HG03139 (cell line): Measurements from ENCODE around the gene AGBL1.
"Not testable (repeated sequence)": the region's sequence is repeated elsewhere in the genome, so short reads cannot be mapped to it uniquely, and the experiment has no call there.

Source experiments
- ATAC-seq: cut with Tn5 transposase; IDR thresholded peaks from one replicate; pipeline ENCODE4 v1.9.1; 2021; ENCODE audit not compliant: unreplicated experiment

The AGBL1 gene

DNA sequence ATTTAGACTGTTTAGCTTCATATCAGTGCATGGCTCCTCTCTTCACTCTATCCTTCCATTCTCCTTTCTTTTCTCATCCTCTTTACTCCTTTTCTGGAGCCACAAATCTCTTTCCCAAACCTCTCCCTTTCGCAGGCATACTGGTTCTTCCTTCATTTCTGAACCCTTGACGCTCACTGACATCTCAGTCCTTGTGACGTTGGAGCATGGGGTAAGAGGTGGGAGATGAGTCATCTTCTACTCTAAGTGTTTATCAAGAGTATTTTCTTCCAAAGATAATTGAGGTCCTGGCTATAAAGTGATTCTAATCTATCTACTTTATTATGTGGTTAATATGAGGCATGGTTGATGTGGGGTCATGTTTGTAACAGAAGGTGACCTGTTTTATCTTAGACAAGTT is 414.2 kb downstream of the AGBL1 start:
- ATAC-seq = no peak

DNA sequence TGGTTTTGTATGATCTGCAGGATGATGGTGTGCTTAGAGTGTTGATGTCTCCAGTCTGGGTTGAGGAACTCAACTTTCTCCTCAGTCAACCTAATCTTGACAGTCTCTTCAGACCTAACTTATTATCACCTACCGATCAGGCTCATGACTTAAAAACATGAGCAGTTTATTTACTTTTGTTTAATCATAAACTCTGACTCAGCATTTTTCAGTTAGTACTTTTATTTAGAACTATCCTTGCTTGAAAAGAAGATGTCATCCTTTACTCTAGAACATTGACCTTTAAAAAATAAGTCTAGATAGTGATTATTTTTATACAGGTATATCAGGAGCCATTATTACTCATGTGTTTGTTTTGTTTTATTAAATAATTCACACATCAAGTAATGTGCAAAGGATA is 414.8 kb downstream of the AGBL1 start:
- ATAC-seq = no peak

DNA sequence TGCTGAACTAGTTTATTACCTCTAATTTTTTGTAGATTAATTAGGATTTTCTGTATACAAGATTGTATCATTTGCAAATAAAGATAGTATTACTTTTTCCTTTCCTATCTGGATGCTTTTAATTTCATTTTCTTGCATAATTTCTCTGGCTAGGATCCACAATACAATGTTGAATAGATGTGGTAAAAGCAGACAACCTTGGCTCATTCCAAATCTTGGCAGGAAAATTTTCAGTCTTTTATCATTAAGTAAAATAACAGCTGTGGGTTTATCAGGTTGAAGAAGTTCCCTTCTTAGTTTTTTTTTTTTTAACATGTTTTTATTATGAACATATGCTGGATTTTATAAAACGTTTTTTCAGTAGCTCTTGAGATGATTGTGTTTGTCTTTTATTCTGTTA is 422.6 kb downstream of the AGBL1 start:
- no peak for ATAC-seq

GRCh38 chr15:86505951-86506350 is 426.3 kb downstream of the AGBL1 start:
- no peak for ATAC-seq

DNA sequence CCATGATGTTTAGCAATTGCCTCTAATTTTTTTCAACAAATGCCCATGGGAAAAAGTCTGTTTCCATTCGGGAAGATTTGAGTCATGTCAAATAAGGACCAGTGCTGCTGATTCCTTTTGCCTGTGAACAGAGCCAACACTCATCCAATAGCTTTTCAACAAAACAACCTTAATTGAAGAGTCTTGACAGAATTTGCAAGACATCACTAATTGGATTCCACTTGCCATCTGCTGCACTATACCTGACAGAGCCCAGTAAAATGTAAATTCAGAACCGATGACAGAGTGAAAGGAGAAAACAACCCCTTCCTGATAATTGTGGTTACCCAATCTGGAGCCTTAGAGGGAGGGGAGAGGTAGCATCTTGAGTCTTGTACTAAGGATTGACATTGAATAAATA is 426.7 kb downstream of the AGBL1 start:
- ATAC-seq = no peak

DNA sequence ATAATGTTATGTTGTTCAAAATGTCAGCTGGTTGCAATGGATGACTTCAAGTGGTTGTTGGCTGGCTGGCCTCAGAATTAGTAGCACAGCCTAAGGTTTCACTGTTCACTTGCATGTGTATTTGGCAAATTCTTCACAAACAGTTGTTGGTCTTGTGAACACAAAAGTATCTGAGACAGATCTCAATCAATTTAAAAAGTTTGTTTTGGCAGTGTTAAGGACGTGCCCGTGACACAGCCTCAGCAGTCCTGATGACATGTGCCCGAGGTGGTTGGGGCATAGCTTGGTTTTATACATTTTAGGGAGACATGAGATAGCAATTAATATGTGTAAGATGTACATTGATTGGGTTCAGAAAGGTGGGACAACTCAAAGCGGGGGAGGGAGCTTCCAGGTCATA is 436.0 kb downstream of the AGBL1 start:
- no peak for ATAC-seq

DNA sequence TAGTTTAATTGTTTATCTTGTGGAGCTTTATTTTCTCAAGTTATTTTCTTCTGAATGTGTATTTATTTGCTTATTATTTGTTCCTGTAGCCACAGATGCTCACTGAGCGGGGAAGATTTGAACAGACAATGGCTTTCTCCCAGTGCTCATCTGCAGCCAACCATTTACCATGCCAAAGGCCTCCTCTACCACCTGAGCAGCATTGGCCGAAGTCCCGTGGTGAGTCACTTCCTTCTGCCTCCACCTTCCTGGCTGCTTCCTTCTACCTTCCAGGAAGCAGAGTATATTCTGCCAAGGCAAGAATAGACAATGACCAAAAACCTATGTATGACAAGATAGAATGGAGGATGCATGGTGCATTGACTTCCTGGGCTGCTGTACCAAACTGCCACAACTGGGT is 443.1 kb downstream of the AGBL1 start:
- no peak for ATAC-seq

GRCh38 chr15:86526938-86527690 is 447.4 kb downstream of the AGBL1 start:
- ATAC-seq = no peak

DNA sequence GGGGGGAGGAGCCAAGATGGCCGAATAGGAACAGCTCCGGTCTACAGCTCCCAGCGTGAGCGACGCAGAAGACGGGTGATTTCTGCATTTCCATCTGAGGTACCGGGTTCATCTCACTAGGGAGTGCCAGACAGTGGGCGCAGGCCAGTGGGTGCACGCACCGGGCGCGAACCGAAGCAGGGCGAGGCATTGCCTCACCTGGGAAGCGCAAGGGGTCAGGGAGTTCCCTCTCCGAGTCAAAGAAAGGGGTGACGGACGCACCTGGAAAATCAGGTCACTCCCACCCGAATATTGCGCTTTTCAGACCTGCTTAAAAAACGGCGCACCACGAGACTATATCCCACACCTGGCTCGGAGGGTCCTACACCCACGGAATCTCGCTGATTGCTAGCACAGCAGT is 448.4 kb downstream of the AGBL1 start:
- ATAC-seq = not testable (repeated sequence)

DNA sequence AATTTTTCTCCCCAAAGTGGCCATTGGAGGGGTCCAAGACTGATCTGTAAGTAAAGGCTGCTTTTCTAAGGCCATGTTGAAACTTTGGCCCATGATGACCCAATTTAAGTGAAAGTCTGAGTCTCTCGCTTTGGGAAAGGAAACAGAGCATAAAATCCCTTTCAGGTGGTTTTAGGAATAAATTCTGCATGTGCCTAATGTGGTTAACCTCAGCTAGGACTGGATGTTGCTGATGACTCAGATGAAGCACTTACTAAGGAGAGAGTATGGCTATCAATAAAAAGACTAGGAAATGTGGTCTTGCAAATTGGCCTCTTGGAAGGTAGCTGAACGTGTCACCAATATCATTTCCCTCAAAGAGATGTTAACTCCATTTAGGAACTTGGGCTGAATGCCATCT is 458.5 kb downstream of the AGBL1 start:
- ATAC-seq = no peak

GRCh38 chr15:86540840-86541467 is 461.3 kb downstream of the AGBL1 start:
- ATAC-seq = no peak

DNA sequence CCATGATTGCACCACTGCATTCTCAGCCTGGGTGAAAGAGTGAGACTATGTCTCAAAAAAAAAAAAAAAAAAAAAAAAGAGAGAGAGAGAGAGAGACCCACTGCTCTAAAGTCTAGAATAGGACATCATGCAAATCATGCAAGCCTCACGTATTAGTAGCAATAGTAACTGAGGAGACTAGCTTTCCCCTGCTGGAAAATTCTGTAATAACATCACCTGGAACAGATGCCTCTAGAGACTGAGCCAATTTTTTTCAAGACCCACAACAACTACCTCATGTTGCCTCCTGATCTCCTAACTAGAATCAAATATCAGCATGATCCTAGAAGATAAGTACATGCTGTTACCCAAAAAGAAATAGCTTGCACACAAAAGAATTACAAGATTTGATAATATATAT is 461.9 kb downstream of the AGBL1 start:
- no peak for ATAC-seq

- ATAC-seq = no peak
Observed at GRCh38 chr15:86550075-86550474, 470.4 kb downstream of the AGBL1 start.

DNA sequence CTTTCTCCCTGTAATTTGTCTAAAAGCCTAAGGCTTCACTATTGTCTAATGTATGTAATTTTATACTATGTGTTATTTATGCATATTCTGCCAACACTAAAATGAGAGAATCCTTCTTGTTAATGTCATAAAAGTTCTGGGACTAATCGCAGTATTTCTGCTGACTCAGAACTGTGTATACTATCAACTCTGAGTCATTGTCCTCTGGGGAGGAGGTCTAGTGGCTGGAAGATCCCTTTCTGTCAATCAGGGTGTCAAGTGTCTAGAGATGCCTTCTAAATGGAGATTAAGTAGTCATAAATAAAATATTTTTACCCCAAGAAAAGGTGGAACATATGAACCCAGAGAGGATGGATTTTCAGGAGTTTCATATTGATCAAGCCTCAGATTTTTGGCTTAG is 473.4 kb downstream of the AGBL1 start:
- ATAC-seq = no peak

DNA sequence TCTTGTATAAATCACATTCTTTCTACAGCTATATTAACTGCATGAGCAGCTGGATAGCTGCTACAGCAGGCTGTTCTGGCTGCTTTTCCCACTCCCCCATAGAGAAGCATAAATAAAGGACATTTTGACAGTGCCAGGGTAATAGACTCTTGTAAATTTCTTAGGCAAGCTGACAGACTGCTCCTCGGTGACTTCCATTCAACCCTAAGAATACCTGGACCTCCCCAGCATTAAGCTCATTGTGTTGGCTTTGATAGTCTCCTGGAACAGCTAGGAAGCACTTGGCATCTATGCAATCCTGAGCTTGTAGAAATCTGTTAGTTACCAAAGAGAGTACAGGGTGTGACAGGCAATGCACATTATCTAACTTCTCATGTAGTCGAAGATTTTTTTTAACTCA is 475.4 kb downstream of the AGBL1 start:
- ATAC-seq = no peak

DNA sequence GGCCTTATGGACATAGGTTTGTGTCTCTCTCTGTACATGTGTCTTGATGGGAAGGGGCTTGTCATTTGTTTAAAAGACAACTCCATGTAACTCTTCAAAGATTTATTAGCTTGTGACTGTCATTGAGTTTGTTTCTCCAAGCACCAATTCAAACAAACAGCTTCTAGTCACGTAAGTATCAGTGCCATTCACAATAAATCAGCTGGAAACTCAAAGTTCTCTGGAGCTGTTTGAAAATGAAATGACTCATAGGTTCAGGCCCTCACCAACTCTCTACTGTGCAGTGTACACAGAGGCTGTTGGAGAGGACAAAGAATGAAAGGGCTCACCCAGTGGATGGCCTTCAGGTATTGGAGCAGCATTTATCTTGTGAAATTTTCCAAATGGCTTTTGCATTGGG is 476.3 kb downstream of the AGBL1 start:
- ATAC-seq = no peak

GRCh38 chr15:86556396-86557017 is 476.8 kb downstream of the AGBL1 start:
- no peak for ATAC-seq

GRCh38 chr15:86557018-86557550 is 477.4 kb downstream of the AGBL1 start:
- ATAC-seq = no peak

DNA sequence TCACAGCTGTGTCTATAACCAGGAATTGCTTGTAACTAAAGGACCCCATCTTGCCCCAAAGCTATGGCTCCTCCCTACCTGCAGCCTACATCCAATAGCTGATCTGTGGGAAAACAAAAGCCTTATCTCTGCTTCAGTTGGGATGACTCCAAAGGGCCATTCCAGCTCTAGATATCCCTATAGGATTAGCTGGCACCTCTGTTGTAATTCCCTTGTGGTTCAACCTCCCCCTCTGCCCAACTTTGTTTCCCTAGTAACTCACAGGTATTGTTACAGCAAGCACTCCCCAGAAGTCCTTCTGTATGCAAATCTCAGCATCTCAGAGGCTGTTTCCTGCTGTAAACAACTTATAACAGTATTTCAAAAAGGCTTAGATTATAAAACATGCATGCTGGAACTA is 478.6 kb downstream of the AGBL1 start:
- no peak for ATAC-seq

DNA sequence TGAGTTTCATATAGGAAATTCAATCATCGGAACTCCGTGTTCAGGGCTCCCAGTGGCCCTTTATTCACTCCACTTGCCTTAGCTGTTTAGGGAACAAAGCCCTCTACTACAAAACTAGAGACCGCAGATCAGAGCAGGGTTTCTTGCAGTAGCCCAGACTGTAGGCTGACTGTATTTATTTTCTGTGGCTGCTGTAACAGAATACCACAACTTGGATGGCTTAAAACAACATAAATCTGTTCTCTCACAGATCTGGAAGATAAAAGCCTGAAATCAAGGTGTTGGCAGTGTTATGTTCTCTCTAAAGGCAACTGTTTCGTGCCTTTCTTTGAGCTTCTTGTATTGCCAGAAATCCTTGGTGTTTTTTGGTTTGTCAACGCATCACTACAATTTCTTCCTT is 479.0 kb downstream of the AGBL1 start:
- no peak for ATAC-seq

DNA sequence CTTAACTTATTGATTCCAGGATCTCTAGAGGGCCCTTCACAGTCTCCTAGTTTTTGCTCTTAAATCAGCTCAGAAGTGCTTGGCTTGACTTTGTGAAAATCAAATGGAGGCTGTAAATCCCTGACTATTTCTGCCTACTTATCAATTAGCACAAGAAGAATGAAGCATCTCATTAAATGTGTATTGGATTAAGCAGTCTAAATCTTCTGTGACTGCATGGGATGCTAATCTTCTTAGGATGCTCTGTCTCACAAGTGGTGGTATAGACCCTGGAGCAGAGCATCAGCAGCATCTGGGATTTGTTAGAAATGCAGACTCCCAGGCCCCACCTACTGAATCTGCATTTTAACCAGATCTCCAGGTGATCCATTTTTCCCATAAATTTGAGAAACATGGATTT is 488.7 kb downstream of the AGBL1 start:
- no peak for ATAC-seq

- ATAC-seq = no peak
Observed at GRCh38 chr15:86570738-86571137, 491.1 kb downstream of the AGBL1 start.
